IMR-90 (cell line): ENCODE data around the gene MCAM. TPM values are rescaled to one million over a fixed set of nuclear protein-coding genes. Genes with fewer than 3 reads are reported as not detected.

Experiments
- ATAC-seq: fragments of 200-7000 bp; cut with Tn5 transposase; 2 replicates; pipeline ENCODE4 v1.9.1; 2020; ENCODE audit warnings: low read depth, mild to moderate bottlenecking, moderate library complexity
- BruUV-seq: library from RNA; stranded (reverse); fragments of 400-500 nt; replicated peaks from 2 replicates; lab custom pipeline; 2021; lab: Mats Ljungman, UMichigan
- CTCF ChIA-PET: fragments of 300-600 bp; formaldehyde crosslinking; extraction: SDS; loops from one replicate; lab custom pipeline; 2021; ENCODE audit warnings: antibody characterized with exemption; lab: Yijun Ruan, JAX
- POLR2A ChIA-PET: fragments of 300-600 bp; sonication (Branson Sonifier 250); formaldehyde crosslinking; loops from one replicate; lab custom pipeline; 2022; ENCODE audit warnings: antibody characterized with exemption; ENCODE audit not compliant: unreplicated experiment; lab: Charles Lee
- DNase-seq: peaks from one replicate; pipeline ENCODE4 v3.0.0; 2013
- H2AFZ ChIP-seq: replicated peaks from 2 replicates; pipeline ENCODE3; 2013; ENCODE audit warnings: low read length, mild to moderate bottlenecking; ENCODE audit not compliant: poor library complexity
- H2AK5ac ChIP-seq: 2 replicates; pipeline ENCODE4 v1.6.1; 2013; ENCODE audit warnings: low read depth, low read length, inconsistent platforms
- H2AK9ac ChIP-seq: replicated peaks from 2 replicates; pipeline ENCODE3; 2013; ENCODE audit warnings: mild to moderate bottlenecking, low read depth, low read length, moderate library complexity; ENCODE audit not compliant: poor library complexity
- H2BK120ac ChIP-seq: 2 replicates; pipeline ENCODE4 v1.6.1; 2013; ENCODE audit warnings: low read depth, low read length, inconsistent platforms
- H2BK15ac ChIP-seq: 3 replicates; pipeline ENCODE4 v1.6.1; 2013; ENCODE audit warnings: low read depth, low read length, inconsistent platforms
- H2BK20ac ChIP-seq: 2 replicates; pipeline ENCODE4 v1.6.1; 2013; ENCODE audit warnings: low read depth, mild to moderate bottlenecking, inconsistent platforms, low read length, moderate library complexity
- H2BK5ac ChIP-seq: 2 replicates; pipeline ENCODE4 v1.6.1; 2013; ENCODE audit warnings: mild to moderate bottlenecking, low read depth, low read length, inconsistent platforms; ENCODE audit not compliant: poor library complexity, severe bottlenecking
- H3K14ac ChIP-seq: replicated peaks from 2 replicates; pipeline ENCODE4 v1.6.1; 2013; ENCODE audit warnings: low read depth, low read length, inconsistent platforms
- H3K18ac ChIP-seq: 2 replicates; pipeline ENCODE4 v1.6.1; 2013; ENCODE audit warnings: low read depth, low read length, control low read depth
- H3K23ac ChIP-seq: 2 replicates; pipeline ENCODE4 v1.6.1; 2013; ENCODE audit warnings: low read depth, low read length, inconsistent platforms
- H3K27ac ChIP-seq: 2 replicates; pipeline ENCODE4 v1.5.1; 2013; ENCODE audit warnings: mild to moderate bottlenecking, control low read depth, low read length; ENCODE audit not compliant: insufficient read depth
- H3K27me3 ChIP-seq: 2 replicates; pipeline ENCODE4 v1.6.1; 2013; ENCODE audit warnings: low read length; ENCODE audit not compliant: control insufficient read depth, insufficient read depth
- H3K36me3 ChIP-seq: 2 replicates; pipeline ENCODE4 v1.6.1; 2013; ENCODE audit warnings: low read length, mixed read lengths; ENCODE audit not compliant: control insufficient read depth, insufficient read depth
- H3K4ac ChIP-seq: 2 replicates; pipeline ENCODE4 v1.6.1; 2013; ENCODE audit warnings: low read depth, low read length, inconsistent platforms
- H3K4me1 ChIP-seq: 2 replicates; pipeline ENCODE4 v1.6.1; 2013; ENCODE audit warnings: low read length, mixed read lengths; ENCODE audit not compliant: control insufficient read depth, insufficient read depth
- H3K4me2 ChIP-seq: 2 replicates; pipeline ENCODE4 v1.6.1; 2013; ENCODE audit warnings: low read depth, mild to moderate bottlenecking, control low read depth, low read length, moderate library complexity
- H3K4me3 ChIP-seq: 2 replicates; pipeline ENCODE4 v1.5.1; 2013; ENCODE audit warnings: low read depth, mild to moderate bottlenecking, control low read depth, low read length, moderate library complexity; ENCODE audit not compliant: insufficient read depth
- H3K56ac ChIP-seq: 2 replicates; pipeline ENCODE4 v1.6.1; 2013; ENCODE audit warnings: low read length, inconsistent platforms; ENCODE audit not compliant: insufficient read depth; ENCODE audit errors: extremely low read depth
- H3K79me1 ChIP-seq, 2 experiments: 2 replicates each; pipeline ENCODE4 v1.6.1; 2013; ENCODE audit warnings: low read length in 2 of 2, inconsistent platforms in 1 of 2, low read depth in 1 of 2
- H3K9ac ChIP-seq: 2 replicates; pipeline ENCODE4 v1.6.1; 2013; ENCODE audit warnings: low read depth, low read length, control low read depth
- H3K9me1 ChIP-seq: 2 replicates; pipeline ENCODE4 v1.6.1; 2013; ENCODE audit warnings: low read length, inconsistent platforms; ENCODE audit not compliant: insufficient read depth
- H3K9me3 ChIP-seq: 2 replicates; pipeline ENCODE4 v1.6.1; 2013; ENCODE audit warnings: low read length; ENCODE audit not compliant: control insufficient read depth, insufficient read depth
- H4K20me1 ChIP-seq: 2 replicates; pipeline ENCODE4 v1.6.1; 2013; ENCODE audit warnings: low read length, inconsistent platforms; ENCODE audit not compliant: insufficient read depth
- H4K5ac ChIP-seq: 2 replicates; pipeline ENCODE4 v1.6.1; 2013; ENCODE audit warnings: mild to moderate bottlenecking, low read depth, low read length, control low read depth
- H4K8ac ChIP-seq, 2 experiments: 2 replicates each; pipeline ENCODE4 v1.6.1; 2013; ENCODE audit warnings: low read depth in 2 of 2, low read length in 2 of 2, control low read depth in 1 of 2, inconsistent platforms in 1 of 2
- H4K91ac ChIP-seq: 2 replicates; pipeline ENCODE4 v1.6.1; 2013; ENCODE audit warnings: low read depth, low read length, inconsistent platforms; ENCODE audit not compliant: insufficient read depth
- BHLHE40 ChIP-seq: fragments of 150-350 bp; IDR thresholded peaks from 2 replicates; pipeline ENCODE4 v1.6.1; 2016; ENCODE audit warnings: mild to moderate bottlenecking, low read depth, low read length
- CHD1 ChIP-seq: IDR thresholded peaks from 2 replicates; pipeline ENCODE4 v1.6.1; 2012; ENCODE audit warnings: low read depth, low read length, improper control_type of control experiment
- CTCF ChIP-seq: conservative IDR thresholded peaks from 2 replicates; pipeline ENCODE4 v1.5.1; 2012; ENCODE audit warnings: mild to moderate bottlenecking, low read depth, low read length, improper control_type of control experiment
- FOS ChIP-seq: fragments of 150-350 bp; IDR thresholded peaks from 2 replicates; pipeline ENCODE4 v1.6.1; 2016; ENCODE audit warnings: low read depth, low read length
- MAFK ChIP-seq: IDR thresholded peaks from 2 replicates; pipeline ENCODE4 v1.6.1; 2012; ENCODE audit warnings: low read depth, low read length, improper control_type of control experiment
- MAZ ChIP-seq: IDR thresholded peaks from 2 replicates; pipeline ENCODE4 v1.6.1; 2012; ENCODE audit warnings: low read depth, mild to moderate bottlenecking, low read length, improper control_type of control experiment, moderate library complexity, borderline replicate concordance
- MXI1 ChIP-seq: IDR thresholded peaks from 2 replicates; pipeline ENCODE4 v1.6.1; 2012; ENCODE audit warnings: low read depth, mild to moderate bottlenecking, low read length, moderate library complexity, borderline replicate concordance
- POLR2A ChIP-seq: IDR thresholded peaks from 2 replicates; pipeline ENCODE4 v1.6.1; 2012; ENCODE audit warnings: mild to moderate bottlenecking, low read depth, low read length
- RAD21 ChIP-seq: IDR thresholded peaks from 2 replicates; pipeline ENCODE4 v1.6.1; 2012; ENCODE audit warnings: low read length, improper control_type of control experiment
- RCOR1 ChIP-seq: IDR thresholded peaks from 2 replicates; pipeline ENCODE4 v1.6.1; 2012; ENCODE audit warnings: mild to moderate bottlenecking, low read length, improper control_type of control experiment; ENCODE audit not compliant: insufficient replicate concordance
- RFX5 ChIP-seq: IDR thresholded peaks from 2 replicates; pipeline ENCODE4 v1.8.0; 2012; ENCODE audit warnings: low read depth, mild to moderate bottlenecking, low read length, moderate library complexity
- SMC3 ChIP-seq: fragments of 150-350 bp; IDR thresholded peaks from 2 replicates; pipeline ENCODE4 v1.6.1; 2016; ENCODE audit warnings: low read depth, mild to moderate bottlenecking, antibody characterized with exemption, low read length, moderate library complexity
- WGBS, 2 experiments: methylation state at CpG; one replicate each; pipeline versions ENCODE4 v1.1.5 to v1.1.7; 2013; ENCODE audit warnings: missing lambda C conversion rate in 2 of 2; ENCODE audit not compliant: insufficient read length in 1 of 2; ENCODE audit errors: extremely low coverage in 2 of 2; 5-methylcytosine and 5-hydroxymethylcytosine counted together
- dilution Hi-C: fragments of 300-500 bp; cut with HindIII; formaldehyde crosslinking; loops from one replicate; pipeline ENCODE4 v1.14.3; 2018; ENCODE audit warnings: low sequenced_read_pairs; ENCODE audit not compliant: unreplicated experiment
- in situ Hi-C: fragments of 300-500 bp; cut with MboI; formaldehyde crosslinking; loops from 3 replicates; pipeline ENCODE4 v1.14.3; 2019; ENCODE audit warnings: low sequenced_read_pairs, inconsistent platforms, mixed read lengths
- intact Hi-C: fragments of 100-400 bp; cut with micrococcal nuclease; formaldehyde crosslinking; loops from 2 replicates; pipeline ENCODE4 v1.10.0; 2022
- polyA plus RNA-seq, 3 experiments: library from polyadenylated mRNA; depleted of rRNA; stranded (reverse); fragments of >200 nt; gene quantifications; 2 replicates each; pipeline ENCODE4 v1.2.3, GENCODE V29; 2012; ENCODE audit warnings: low replicate concordance in 1 of 3
- total RNA-seq: library from RNA; depleted of rRNA; stranded (reverse); fragments of >200 nt; gene quantifications from 2 replicates; pipeline ENCODE4 v1.2.3, GENCODE V29; 2012

MCAM gene
- total and polyA plus RNA-seq, 2 of the 4 experiments (the other 2 are of a cell fraction), result 95.1 to 131 TPM

- no peak for ATAC-seq
- in situ Hi-C loops, result no loop called here
These were observed 6.7 kb upstream of the MCAM start for GRCh38 chr11:119323532-119324033.

More at GRCh38 chr11:119323532-119324033, 6.7 kb upstream of the MCAM start:
- no peak overlapping the region for H2BK5ac ChIP-seq
- H3K9me1 ChIP-seq, result peaks cover 15% of the 10 kb centered on the region
- H2AK9ac ChIP-seq, result peak overlapping the region; percentile 79
- no peaks in the 10 kb centered on the region for H3K36me3 ChIP-seq
- 0 out of 2 replicates have a peak overlapping the region, but pooled peaks have one; percentile 21 for H3K4ac ChIP-seq
- H3K27me3 ChIP-seq, result no peaks in the 10 kb centered on the region
- H3K9me3 ChIP-seq, result no peaks in the 10 kb centered on the region
- H3K18ac ChIP-seq, result no peak overlapping the region
- H2BK20ac ChIP-seq, result no peak overlapping the region; the same call in 1 of the 2 replicates
- peaks cover 0 to 21% of the 10 kb centered on the region in 2 experiments; a peak in 3 of 4 replicates for H3K79me1 ChIP-seq
- peak overlapping the region; percentile 78; the same call in 1 of the 2 replicates for H2AK5ac ChIP-seq
- intact Hi-C loops (loop anchor here (2.0 to 5.0 kb wide), 3 partner anchors 119 to 231 kb away; partner anchors contain the start of gene ABCG4), dilution Hi-C loops (no loop called here)
- no peak overlapping the region for H3K56ac ChIP-seq
- H3K9ac ChIP-seq, result no peak overlapping the region
- no peak overlapping the region for H3K27ac ChIP-seq
- H3K4me1 ChIP-seq, result peaks cover 24% of the 10 kb centered on the region
- H2AFZ ChIP-seq, result peak overlapping the region; percentile 66
- no peak overlapping the region for H2BK15ac ChIP-seq
- peak; percentile 66 for DNase-seq
- BruUV-seq, result no TSS peak
- H3K14ac ChIP-seq, result no peak overlapping the region
- no peak overlapping the region for H3K4me2 ChIP-seq
- H3K23ac ChIP-seq, result no peak overlapping the region
- no peaks in the 10 kb centered on the region for H4K20me1 ChIP-seq
- H4K8ac ChIP-seq, result no peak overlapping the region; a peak in 1 of 4 replicates
- H4K5ac ChIP-seq, result no peak overlapping the region
- no peak overlapping the region for H4K91ac ChIP-seq
- 50% methylated on average over 2 of the region's 8 CpGs; no CpG with 5 or more reads in 1 of the 2 experiments for WGBS, 2 experiments
- H3K4me3 ChIP-seq, result no peak overlapping the region
- ChIA-PET CTCF (interaction anchor here (0.7 to 2.1 kb wide), 7 partner anchors 8 to 179 kb away, joined by 3 to 16 read pairs (median 3); partner anchors contain the start of gene CBL), POLR2A (interaction anchor here (1.0 kb wide), 1 partner anchor 15 kb away, joined by 3 read pairs; no protein-coding TSS in a partner anchor)
- H2BK120ac ChIP-seq, result no peak overlapping the region
- TF ChIP-seq MXI1, result no peak
- TF ChIP-seq CHD1, result no peak
- no peak for TF ChIP-seq BHLHE40
- peak; percentile 61 for TF ChIP-seq SMC3
- no peak for TF ChIP-seq MAFK
- no peak for TF ChIP-seq MAZ
- peak; percentile 89 for TF ChIP-seq CTCF
- TF ChIP-seq RAD21, result peak; percentile 81
- TF ChIP-seq POLR2A, result no peak
- no peak for TF ChIP-seq RFX5
- peak; percentile 98 for TF ChIP-seq RCOR1
- no peak for TF ChIP-seq FOS
